GM13977 (cell line): ENCODE measurements around the gene TUT7.

Source experiments
- DNase-seq: peaks from one replicate; pipeline ENCODE4 v3.0.0; 2012; ENCODE audit warnings: low spot score
- in situ Hi-C: fragments of 300-500 bp; cut with MboI; formaldehyde crosslinking; loops from one replicate; pipeline ENCODE4 v1.12.0; 2022; ENCODE audit warnings: low sequenced_read_pairs, low pct_unique_long_range_greater_than_20kb, mixed read lengths, inconsistent platforms; ENCODE audit not compliant: unreplicated experiment
- TF ChIP-seq, protein P1 (sequence below): IDR thresholded peaks from 2 replicates; pipeline ENCODE4 v1.5.1; 2012; ENCODE audit warnings: mild to moderate bottlenecking, control low read depth; ENCODE audit not compliant: insufficient read depth; ENCODE audit errors: extremely low read depth, missing control alignments

Gene TUT7

DNA sequence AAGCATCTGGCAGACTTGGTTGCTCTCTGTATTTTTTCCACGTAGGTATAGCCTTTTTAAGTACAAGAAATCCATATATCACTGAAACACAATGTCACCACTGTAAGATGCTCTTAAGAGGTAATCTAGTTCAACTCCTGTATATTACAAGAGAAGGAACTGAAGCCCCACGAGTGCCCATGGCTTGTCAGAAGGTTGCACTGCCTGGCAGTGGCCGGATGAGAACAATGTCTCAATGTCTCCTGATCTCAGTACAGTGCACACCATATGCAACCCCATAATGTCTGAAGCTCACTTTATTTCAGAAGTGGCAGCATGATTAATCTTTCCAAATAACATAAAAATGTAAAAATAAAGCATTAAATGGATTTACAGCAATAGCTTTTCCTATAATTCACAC is 27.7 kb downstream of the TUT7 start:
- in situ Hi-C loops, result no loop called here
- no peak for DNase-seq
- TF ChIP-seq, protein P1, sequence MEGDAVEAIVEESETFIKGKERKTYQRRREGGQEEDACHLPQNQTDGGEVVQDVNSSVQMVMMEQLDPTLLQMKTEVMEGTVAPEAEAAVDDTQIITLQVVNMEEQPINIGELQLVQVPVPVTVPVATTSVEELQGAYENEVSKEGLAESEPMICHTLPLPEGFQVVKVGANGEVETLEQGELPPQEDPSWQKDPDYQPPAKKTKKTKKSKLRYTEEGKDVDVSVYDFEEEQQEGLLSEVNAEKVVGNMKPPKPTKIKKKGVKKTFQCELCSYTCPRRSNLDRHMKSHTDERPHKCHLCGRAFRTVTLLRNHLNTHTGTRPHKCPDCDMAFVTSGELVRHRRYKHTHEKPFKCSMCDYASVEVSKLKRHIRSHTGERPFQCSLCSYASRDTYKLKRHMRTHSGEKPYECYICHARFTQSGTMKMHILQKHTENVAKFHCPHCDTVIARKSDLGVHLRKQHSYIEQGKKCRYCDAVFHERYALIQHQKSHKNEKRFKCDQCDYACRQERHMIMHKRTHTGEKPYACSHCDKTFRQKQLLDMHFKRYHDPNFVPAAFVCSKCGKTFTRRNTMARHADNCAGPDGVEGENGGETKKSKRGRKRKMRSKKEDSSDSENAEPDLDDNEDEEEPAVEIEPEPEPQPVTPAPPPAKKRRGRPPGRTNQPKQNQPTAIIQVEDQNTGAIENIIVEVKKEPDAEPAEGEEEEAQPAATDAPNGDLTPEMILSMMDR, result no peak

DNA sequence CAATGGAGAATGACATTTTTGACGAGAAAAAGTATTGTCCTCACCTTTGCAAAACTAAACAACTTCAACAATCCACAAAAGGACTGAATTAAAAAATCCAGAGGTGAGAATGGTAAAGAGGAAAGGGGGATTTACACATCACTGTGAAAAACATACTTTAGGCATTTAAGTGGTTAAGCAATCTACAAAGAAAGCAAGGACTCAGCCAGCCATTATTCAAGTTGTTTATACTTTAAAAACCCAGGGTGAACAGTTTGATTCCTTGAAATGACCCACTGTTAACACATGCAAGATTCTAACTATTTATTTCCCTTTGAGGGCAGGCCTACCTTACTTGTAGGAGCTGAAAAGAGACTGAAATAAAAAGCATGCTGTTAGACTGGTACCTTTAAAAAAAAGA is 29.3 kb downstream of the TUT7 start:
- in situ Hi-C loops, result no loop called here
- TF ChIP-seq, protein P1, result no peak
- DNase-seq, result no peak

DNA sequence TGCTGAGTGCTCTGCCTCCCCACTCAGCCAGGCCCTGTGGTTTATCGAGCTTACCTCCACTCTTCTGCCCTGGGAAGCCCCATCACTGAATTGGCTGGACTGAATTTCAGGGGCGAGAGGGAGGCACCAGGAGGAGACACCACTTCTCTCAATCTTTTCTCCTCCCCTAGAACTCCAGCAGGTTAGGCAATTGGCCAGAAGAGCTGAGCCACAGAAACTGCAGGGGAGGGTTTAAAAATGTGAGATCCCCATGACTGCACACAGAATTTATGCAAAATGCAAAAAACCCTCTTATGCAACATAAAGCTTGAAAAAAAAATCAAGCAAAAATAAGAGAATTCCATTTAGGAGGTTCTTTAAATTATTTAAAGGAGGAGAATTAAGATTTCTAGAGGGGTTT is 29.9 kb downstream of the TUT7 start:
- TF ChIP-seq, protein P1, result no peak
- in situ Hi-C loops, result no loop called here

DNA sequence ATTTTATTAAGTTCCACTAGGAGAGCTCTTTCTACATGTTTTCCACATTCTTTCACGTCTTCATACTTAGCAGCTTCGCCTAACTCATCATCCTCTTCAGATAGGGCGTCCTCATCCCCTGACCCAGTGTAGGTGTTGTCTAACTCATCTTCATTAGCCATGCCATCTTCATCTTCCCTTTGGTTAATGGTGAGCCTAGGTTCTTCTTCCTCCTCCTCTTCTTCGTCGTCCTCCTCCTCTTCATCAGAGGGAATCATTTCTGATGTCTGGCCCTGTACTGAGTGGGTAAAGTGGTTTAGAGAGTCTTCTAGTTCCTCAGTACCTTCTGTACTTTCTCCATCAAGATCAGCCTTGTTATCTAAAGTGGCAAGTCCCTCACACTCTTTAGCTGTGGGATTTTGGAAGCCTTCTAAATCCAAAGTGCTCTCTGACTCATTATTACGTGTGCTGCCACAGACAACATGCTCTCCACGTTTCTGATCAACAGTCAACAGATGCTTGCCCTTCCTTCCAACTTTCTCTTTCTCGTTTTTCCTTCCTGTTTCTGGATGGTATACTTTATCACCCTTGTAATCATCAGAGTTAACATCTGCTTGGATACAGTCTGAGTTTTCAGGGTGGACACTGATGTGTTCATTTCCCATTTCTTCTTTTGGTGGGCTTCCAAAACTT is 31.1 kb downstream of the TUT7 start:
- TF ChIP-seq, protein P1, result no peak
- DNase-seq, result no peak
- in situ Hi-C loops, result no loop called here

More for the DNA sequence above, 29.9 kb downstream of the TUT7 start:
- no peak for DNase-seq

DNA sequence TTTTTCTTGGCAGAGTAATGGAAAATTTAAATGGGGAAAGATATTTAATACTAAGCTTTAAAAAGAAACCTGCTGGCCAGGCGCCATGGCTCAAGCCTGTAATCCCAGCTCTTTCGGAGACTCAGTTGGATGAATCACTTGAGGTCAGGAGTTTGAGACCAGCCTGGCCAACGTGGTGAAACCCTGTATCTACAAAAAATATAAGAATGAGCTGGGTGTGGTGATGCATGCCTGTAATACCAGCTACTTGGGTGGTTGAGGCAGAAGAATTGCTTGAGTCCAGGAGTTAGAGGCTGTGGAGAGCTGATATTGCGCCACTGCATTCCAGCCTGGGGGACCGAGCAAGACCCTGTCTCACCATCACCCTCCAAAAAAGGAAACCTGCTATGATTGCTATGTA is 32.8 kb downstream of the TUT7 start:
- DNase-seq, result no peak
- in situ Hi-C loops, result no loop called here
- TF ChIP-seq, protein P1, result no peak

DNA sequence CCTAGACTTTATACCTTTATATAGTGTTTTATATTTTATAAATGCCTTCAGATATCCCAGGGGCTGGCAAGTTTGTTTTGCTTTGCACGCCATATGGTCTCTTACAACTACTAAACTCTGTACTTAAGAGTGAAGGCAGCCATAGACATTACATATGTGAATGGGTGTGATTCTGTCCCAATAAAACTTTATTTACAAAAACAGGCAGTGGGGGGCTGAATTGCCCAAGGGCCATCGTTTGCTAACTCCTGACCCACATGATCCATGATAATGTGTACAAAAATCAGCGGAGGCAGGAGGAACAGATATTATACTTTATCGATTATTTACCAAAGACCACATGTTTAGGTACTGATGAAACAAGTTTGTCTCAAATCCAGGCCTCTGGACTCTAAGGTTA is 36.0 kb downstream of the TUT7 start:
- no peak for DNase-seq

More for the DNA sequence above, 36.0 kb downstream of the TUT7 start:
- in situ Hi-C loops, result no loop called here
- TF ChIP-seq, protein P1, result no peak
